Hematopoietic multipotent progenitor cell treated with erythropoietin and hydrocortisone succinate and interleukin-3 and kit ligand, for 17 days (in vitro differentiated cells): ENCODE measurements around the gene JCHAIN.
A peak's percentile ranks its signal among the peaks of the same experiment; 100 is the strongest.
"Not testable (repeated sequence)": the region's sequence is repeated elsewhere in the genome, so short reads cannot be mapped to it uniquely, and the experiment has no call there.

Experiments
- DNase-seq: peaks from one replicate; pipeline ENCODE4 v3.0.0-alpha.2; 2015; ENCODE audit warnings: low spot score

The JCHAIN gene

DNA sequence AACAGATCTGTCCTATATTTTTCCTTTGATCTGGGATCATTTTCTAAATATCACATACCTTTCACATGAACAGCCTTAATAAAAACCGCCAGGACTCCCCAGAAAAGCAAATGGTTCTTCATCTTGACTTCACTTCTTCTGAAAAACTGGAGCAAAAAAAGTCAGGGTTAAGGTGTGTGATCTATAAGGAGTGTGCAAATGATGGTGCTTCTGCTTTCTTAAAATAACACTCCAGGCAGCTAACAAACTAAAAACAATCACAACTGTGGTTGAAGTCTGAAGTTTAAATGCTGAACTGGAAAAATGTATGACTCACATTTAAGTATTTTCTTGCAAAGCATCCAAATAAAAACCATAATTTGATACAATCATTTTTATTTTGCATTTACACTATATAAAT is at the start of gene JCHAIN:
Gene JCHAIN, minus strand, starts transcription at position 140 of the 400 bp plus-strand sequence. Its CDS starts 18 bp downstream, at position 122.
- no peak for DNase-seq

- no peak for DNase-seq
Measured at GRCh38 chr4:70715097-70715496, 48.8 kb upstream of the JCHAIN start.

GRCh38 chr4:70714079-70714887 is 48.0 kb upstream of the JCHAIN start:
- no peak for DNase-seq

GRCh38 chr4:70713453-70714078 is 47.3 kb upstream of the JCHAIN start:
- no peak for DNase-seq

GRCh38 chr4:70712604-70713452 is 46.5 kb upstream of the JCHAIN start:
- DNase-seq: no peak

DNA sequence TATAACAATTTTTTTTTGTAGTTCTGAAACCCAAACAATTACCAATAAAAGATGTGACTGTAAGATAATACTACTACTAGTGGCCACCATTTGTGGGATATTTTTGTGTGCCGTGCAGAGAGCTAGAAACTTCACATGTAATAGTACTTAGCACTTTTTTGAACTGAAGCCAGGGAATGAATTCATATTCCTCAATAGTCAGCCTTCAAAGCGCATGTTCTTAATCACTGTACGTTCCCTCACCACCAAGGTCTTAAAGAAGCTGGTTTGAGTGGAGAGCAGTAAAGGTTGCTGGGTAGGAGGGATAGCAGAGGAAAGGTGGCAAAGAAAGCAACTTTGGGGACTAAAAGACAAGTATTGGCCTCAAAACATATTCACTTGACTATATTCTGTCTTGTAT is 45.8 kb upstream of the JCHAIN start:
- no peak for DNase-seq

DNA sequence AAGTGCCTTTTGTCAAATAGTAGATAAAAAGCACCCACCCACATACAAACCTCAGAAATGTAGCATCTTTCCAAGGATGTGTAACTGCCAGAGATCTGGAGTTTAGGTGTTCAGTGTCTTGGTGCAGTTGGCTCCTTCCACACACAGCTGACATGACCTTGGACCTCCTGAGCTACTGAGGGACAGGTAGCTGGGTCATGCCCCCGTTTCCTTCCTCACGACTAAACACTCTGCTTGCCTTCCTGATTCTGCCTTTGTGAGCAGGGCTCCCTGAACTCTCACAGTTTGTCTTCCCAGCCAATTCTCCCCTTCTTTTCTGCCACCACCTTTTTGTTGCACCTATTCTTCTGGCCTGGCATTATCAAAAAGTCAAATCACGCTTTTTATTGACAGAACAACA is 45.3 kb upstream of the JCHAIN start:
- DNase-seq: no peak

GRCh38 chr4:70709611-70710205 is 43.4 kb upstream of the JCHAIN start:
- DNase-seq: no peak

- no peak for DNase-seq
Measured at GRCh38 chr4:70706516-70706915, 40.2 kb upstream of the JCHAIN start.

GRCh38 chr4:70706044-70706461 is 39.7 kb upstream of the JCHAIN start:
- DNase-seq: no peak

DNA sequence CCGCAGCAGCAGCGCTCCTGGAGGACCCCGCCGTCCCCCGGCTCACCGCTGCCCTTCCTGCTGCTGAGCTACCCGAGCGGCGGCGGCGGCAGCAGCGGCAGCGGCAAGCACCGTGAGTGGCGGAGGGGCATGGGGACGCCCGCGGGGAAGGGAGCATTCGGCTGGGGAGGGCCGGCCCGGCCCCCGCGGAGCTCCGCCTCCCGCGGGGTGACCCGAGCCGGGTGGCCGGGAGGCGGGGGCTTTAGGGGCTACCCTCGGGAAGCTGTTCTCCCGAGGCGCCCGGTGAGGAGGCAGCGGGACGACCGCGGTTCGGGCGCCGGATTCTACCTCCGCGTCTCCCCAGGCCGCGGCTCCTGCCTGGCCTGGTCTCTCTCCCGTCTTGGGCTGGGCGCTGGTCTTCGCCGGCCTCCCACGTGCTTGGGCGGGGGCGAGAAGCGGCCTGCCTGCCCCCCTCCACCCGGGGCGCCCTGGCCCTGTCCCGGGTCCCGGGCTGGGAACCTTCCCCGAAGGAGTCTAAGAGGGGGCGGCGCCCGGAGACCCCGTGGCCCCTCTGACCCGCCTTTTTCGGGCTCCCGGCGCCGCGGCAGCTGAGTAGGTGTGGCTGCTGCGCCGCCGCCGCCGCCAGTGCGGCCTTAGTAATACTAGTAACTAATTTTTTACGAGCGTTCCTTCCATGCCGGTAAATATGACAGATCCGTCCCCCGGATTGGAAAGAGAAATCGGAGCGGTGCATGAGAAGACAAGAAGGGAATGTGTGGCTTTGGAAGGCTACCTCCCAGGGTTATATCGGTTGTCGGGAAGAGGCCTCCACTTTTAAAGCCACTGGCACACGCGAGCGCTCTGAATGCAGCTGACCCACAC is 39.1 kb upstream of the JCHAIN start:
- peak; percentile 42 for DNase-seq

DNA sequence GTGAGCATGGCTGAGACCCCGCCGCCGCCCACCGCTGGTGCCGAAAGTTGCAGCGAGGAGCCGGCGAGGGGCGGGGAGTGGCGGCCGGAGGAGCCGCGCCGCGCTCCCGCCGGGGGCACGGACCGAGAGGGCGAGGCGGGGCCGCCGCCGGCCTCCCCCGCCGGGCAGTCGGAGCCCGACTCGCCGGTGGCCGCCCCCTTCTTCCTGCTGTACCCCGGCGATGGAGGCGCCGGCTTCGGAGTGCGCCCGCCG is 38.5 kb upstream of the JCHAIN start:
- no peak for DNase-seq

- peak; percentile 47 for DNase-seq
Measured at GRCh38 chr4:70704215-70704930, 38.1 kb upstream of the JCHAIN start.

DNA sequence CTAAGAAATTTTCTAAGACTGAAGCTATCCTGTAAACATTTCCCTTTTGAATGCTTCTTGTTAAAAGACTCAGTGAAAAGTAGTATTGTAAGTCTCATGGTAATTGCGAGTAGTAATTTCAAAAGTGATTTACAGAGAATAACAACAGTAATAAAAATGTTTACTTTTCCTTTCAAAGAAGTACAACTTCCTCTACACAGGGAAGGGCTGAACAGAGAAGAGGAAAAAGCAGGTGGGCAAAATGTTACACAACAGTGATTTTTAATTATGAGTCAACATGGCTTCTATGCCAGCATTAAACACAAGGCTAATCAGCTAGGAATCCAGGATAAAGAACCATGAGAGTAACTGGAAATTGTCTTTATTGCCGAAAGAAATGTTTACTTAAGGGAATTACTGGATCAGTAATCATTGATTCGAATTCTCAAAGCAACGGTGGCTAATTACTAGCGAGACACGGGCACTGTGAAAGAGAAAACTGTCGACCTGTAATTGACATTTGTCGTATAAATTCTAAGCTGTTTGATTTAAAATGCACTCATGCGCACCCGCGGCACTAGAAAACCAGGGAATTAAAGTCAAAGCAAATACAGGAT is 37.4 kb upstream of the JCHAIN start:
- DNase-seq: no peak

GRCh38 chr4:70702592-70702991 is 36.3 kb upstream of the JCHAIN start:
- not testable (repeated sequence) for DNase-seq

GRCh38 chr4:70701271-70701670 is 35.0 kb upstream of the JCHAIN start:
- no peak for DNase-seq

GRCh38 chr4:70700712-70701111 is 34.4 kb upstream of the JCHAIN start:
- no peak for DNase-seq

DNA sequence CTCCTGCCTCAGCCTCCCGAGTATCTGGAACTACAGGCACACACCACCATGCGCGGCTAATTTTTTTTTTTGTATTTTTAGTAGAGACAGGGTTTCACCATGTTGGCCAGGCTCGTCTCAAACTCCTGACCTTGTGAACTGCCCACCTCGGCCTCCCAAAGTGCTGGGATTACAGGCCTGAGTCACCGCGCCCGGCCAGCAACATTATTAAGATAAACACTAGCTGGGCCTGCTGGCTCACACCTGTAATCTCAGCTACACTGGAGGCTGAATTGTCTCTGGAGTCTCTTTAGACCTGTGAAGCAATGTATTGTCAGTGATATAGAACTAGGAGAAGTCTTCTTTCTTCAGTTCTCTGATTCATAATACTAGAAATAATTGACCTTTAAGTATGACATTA is 32.1 kb upstream of the JCHAIN start:
- DNase-seq: not testable (repeated sequence)

GRCh38 chr4:70694633-70695032 is 28.3 kb upstream of the JCHAIN start:
- not testable (repeated sequence) for DNase-seq

DNA sequence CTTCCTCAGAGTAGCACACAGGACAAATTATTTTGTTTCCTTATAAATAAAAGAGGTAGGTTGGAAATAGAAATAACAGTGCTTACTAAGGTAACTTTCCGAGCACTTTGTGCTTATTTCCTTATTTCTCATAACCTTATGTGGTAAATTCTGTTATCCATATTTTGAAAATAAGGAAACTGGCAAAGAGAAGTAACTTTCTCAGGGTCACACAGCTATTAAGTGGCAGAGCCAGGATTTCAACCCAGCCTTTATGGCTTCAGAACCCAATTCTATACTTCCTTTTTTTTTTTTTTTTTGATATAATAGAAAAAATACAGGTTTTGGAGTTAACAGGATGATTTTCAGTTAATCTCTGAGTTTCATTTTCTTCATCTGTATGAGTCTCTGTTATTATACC is 25.4 kb upstream of the JCHAIN start:
- no peak for DNase-seq
